Fibroblast of the aortic adventitia (primary cell): ENCODE data around the gene CWC22. TPM values are rescaled to one million over a fixed set of nuclear protein-coding genes. Genes with fewer than 3 reads are reported as not detected.

Experiments
- DNase-seq: peaks from one replicate; pipeline ENCODE4 v3.0.0-alpha.2; 2010; ENCODE audit warnings: low read depth
- H3K4me3 ChIP-seq: 2 replicates; pipeline ENCODE4 v1.5.1; 2011; ENCODE audit warnings: low read depth, mild to moderate bottlenecking, control low read depth, low read length, moderate library complexity
- total RNA-seq: library from RNA; depleted of rRNA; stranded (reverse); fragments of >200 nt; gene quantifications from 2 replicates; pipeline ENCODE4 v1.2.3, GENCODE V29; 2012; ENCODE audit warnings: low replicate concordance
- TF ChIP-seq, protein P1 (sequence below): IDR thresholded peaks from 2 replicates; pipeline ENCODE4 v1.5.1; 2011; ENCODE audit warnings: mild to moderate bottlenecking, low read length, control low read depth, inconsistent platforms; ENCODE audit not compliant: insufficient read depth

The CWC22 gene
- total RNA-seq, 1 donor = 38.8 TPM

DNA sequence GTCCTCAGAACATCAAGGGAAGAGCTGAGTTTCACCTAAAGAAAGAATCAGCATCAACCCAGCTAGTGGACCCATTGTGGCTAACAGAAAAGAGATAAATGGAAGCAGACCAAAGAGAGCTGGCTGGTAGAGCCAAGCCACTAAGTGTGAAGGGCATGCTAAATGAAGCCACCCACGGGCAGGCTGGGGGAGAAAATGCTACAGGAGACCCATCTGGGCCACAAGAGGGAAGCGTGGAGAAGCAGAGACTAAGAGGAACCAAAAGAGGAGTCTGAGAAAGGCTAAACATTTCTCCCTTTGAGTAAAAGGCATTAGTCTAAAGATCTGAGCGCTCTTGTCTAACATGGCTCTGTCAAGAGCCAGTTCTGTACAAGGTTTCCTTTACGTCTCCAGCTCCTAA lies 15.8 kb downstream of the CWC22 start:
- H3K4me3 ChIP-seq = no peak overlapping the region
- TF ChIP-seq, protein P1, sequence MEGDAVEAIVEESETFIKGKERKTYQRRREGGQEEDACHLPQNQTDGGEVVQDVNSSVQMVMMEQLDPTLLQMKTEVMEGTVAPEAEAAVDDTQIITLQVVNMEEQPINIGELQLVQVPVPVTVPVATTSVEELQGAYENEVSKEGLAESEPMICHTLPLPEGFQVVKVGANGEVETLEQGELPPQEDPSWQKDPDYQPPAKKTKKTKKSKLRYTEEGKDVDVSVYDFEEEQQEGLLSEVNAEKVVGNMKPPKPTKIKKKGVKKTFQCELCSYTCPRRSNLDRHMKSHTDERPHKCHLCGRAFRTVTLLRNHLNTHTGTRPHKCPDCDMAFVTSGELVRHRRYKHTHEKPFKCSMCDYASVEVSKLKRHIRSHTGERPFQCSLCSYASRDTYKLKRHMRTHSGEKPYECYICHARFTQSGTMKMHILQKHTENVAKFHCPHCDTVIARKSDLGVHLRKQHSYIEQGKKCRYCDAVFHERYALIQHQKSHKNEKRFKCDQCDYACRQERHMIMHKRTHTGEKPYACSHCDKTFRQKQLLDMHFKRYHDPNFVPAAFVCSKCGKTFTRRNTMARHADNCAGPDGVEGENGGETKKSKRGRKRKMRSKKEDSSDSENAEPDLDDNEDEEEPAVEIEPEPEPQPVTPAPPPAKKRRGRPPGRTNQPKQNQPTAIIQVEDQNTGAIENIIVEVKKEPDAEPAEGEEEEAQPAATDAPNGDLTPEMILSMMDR = no peak
- DNase-seq = no peak

DNA sequence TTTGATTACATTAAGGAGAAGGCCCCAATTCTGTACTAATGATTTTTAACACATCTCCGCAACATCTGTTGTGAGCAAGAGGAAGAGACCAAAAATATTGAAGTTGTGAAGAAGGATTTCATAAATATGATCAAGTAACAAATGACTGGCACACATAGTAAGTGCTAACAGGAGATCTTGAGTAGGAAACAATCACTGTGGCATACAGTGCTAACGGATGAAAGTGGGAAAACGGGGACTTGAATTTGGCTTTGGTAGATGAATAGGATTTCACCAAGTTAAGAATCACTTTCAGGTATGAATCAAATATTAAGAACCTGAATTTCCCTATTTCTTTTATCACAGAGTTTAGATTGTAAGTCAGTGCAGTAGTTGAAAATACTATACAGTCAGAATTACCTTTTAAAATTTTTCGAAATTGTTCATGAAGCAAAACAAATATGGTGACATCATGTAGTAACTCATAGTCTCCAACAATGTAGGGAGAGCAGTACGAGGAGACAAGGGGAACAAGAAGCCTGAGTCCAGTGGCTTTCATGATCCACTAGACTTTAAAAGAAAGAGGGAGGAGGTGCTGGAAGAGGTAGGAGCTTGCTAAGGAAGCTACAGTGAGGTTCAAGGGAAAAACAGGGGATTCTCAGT lies 16.3 kb downstream of the CWC22 start:
- no peak overlapping the region for H3K4me3 ChIP-seq
- DNase-seq = no peak
- TF ChIP-seq, protein P1 = no peak

DNA sequence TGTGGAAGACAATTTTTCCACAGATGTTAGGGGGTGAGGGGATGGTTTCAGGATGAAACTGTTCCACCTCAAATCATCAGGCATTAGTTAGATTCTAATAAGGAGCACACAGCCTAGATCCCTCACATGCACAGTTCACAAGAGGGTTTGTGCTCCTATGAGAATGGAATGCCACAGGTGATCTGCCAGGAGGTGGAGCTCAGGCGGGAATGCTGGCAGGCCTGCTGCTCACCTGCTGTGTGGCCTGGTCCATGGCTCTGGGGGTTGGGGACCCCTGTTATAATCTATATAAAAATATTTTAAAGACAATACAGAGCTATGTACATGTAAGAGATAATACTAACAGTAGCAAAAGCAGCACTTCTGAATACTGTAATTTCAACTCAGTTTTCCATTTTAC lies 19.2 kb downstream of the CWC22 start:
- DNase-seq = no peak
- TF ChIP-seq, protein P1 = no peak

DNA sequence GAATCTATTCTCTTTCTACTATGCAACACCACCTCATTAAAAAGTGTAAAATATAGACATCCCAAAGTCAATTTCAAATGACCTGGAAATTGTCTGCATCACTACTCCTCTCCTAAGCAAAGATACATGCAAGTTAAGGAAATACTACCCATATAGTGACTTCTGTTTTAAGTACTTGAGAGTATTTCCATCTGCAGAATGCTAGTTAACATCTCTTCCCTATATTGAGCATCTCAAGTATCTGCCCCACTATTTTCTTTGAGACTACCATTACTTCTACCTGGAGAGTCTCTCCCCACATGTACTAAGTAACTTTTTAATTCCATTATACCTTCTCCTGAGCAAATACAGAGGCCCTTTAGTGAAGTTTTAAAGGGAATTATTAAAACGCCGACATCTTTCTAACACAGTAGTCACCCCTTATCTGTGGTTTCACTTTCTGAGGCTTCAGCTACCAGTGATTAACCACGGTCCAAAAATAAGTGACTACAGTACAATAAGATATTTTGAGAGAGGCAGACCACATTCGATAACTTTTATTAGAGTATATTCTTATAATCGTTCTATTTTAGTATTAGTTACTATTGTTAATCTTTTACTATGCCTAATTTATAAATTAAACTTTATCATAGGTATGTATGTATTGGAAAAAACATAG lies 21.8 kb downstream of the CWC22 start:
- TF ChIP-seq, protein P1 = no peak
- H3K4me3 ChIP-seq = no peak overlapping the region
- DNase-seq = no peak

More for the DNA sequence above, 19.2 kb downstream of the CWC22 start:
- no peak overlapping the region for H3K4me3 ChIP-seq

DNA sequence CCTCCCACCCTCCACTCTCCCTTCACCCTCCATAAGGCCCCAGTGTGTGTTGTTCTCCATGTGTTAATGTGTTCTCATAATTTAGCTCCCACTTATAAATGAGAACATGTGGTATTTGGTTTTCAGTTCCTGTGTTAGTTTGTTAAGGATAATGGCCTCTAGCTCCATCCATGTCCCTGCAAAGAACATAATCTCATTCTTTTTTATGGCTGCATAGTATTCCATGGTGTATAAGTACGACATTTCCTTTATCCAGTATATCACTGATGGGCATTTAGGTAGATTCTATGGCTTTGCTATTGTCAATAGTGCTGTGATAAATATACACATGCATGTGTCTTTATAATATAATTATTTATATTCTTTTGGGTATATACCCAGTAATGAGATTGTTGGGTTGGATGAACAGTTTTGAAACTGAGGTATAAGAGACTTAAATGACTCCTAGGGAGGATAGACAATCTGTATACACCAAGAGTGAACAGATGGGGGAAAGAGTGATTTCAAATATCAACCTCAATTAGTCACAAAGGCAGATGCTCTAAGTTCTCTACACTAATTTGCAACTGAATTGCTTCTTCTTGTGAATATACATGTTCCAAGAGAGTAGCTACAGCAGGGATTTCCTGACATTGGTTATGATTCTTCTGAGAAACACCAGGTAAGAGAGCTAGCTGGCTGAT lies 23.7 kb downstream of the CWC22 start:
- DNase-seq = no peak
- TF ChIP-seq, protein P1 = no peak
- no peak overlapping the region for H3K4me3 ChIP-seq

DNA sequence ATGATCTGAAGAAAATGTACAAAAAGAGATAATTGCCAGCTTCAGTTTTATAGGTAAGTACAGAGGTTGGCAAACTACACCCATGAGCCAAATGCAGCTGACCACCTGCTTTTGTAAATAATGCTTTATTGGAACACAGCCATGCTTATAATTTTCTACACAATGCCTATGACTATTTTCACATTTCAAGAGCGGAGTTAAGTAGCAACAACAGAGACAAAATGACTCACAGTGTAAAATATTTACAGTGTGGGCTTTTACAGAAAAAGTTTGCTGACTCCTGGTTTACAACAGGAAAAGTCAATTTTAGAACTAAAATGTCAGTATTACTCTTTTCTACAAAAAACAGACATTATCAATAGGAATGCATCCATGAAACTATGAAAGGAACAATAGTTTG lies 26.0 kb downstream of the CWC22 start:
- TF ChIP-seq, protein P1 = no peak
- no peak overlapping the region for H3K4me3 ChIP-seq

More for the DNA sequence above, 26.0 kb downstream of the CWC22 start:
- DNase-seq = peak; percentile 41
